SU-DHL-6 (cell line): ENCODE results near the gene PRRG2.

ENCODE experiments used
- CTCF ChIP-seq: fragments of 200-600 bp; sonication (generic); IDR thresholded peaks from one replicate; pipeline ENCODE4 v1.5.1; 2017; ENCODE audit warnings: antibody characterized with exemption, mild to moderate bottlenecking, low read length, moderate library complexity; ENCODE audit not compliant: insufficient read depth, poor library complexity, severe bottlenecking
- EZH2phosphoT487 ChIP-seq: fragments of 200-600 bp; sonication (generic), shearing (Covaris generic); conservative IDR thresholded peaks from 2 replicates; pipeline ENCODE4 v1.6.1; 2018; ENCODE audit warnings: mild to moderate bottlenecking, antibody characterized with exemption, low read length, moderate library complexity, mixed read lengths

GRCh38 chr19:49538643-49539042 is 42.5 kb upstream of the PRRG2 start:
- TF ChIP-seq CTCF = no peak
- TF ChIP-seq EZH2phosphoT487 = no peak
